C4-2B (cell line): ENCODE measurements around the gene CPA2.

Experiments used
- H3K27ac ChIP-seq: fragments of 450-650 bp; 2 replicates; pipeline ENCODE4 v1.5.1; 2017
- ZFX ChIP-seq: fragments of 450-650 bp; IDR thresholded peaks from 2 replicates; pipeline ENCODE4 v1.6.1; 2017
- TF ChIP-seq, protein P1 (sequence below): fragments of 450-650 bp; conservative IDR thresholded peaks from 2 replicates; pipeline ENCODE4 v1.5.1; 2017; ENCODE audit warnings: mild to moderate bottlenecking

CPA2 gene

GRCh38 chr7:130288829-130289228, 22.2 kb downstream of the CPA2 start:
- no peak overlapping the region for H3K27ac ChIP-seq
- TF ChIP-seq ZFX: no peak
- TF ChIP-seq, protein P1, sequence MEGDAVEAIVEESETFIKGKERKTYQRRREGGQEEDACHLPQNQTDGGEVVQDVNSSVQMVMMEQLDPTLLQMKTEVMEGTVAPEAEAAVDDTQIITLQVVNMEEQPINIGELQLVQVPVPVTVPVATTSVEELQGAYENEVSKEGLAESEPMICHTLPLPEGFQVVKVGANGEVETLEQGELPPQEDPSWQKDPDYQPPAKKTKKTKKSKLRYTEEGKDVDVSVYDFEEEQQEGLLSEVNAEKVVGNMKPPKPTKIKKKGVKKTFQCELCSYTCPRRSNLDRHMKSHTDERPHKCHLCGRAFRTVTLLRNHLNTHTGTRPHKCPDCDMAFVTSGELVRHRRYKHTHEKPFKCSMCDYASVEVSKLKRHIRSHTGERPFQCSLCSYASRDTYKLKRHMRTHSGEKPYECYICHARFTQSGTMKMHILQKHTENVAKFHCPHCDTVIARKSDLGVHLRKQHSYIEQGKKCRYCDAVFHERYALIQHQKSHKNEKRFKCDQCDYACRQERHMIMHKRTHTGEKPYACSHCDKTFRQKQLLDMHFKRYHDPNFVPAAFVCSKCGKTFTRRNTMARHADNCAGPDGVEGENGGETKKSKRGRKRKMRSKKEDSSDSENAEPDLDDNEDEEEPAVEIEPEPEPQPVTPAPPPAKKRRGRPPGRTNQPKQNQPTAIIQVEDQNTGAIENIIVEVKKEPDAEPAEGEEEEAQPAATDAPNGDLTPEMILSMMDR: no peak

- no peak overlapping the region for H3K27ac ChIP-seq
- TF ChIP-seq, protein P1: no peak
Measured at GRCh38 chr7:130289478-130289877, 22.8 kb downstream of the CPA2 start.

- no peak for TF ChIP-seq ZFX
- TF ChIP-seq, protein P1: no peak
- no peak overlapping the region for H3K27ac ChIP-seq
Measured at GRCh38 chr7:130290745-130291144, 24.1 kb downstream of the CPA2 start.

GRCh38 chr7:130292682-130293257, 26.1 kb downstream of the CPA2 start, which contains the start of gene CPA4:
Gene CPA4 (plus strand): TSS chr7:130293161. CDS start chr7:130293181, 20 bp downstream.
- TF ChIP-seq ZFX: no peak
- no peak within 1 kb of the TSS for H3K27ac ChIP-seq

DNA sequence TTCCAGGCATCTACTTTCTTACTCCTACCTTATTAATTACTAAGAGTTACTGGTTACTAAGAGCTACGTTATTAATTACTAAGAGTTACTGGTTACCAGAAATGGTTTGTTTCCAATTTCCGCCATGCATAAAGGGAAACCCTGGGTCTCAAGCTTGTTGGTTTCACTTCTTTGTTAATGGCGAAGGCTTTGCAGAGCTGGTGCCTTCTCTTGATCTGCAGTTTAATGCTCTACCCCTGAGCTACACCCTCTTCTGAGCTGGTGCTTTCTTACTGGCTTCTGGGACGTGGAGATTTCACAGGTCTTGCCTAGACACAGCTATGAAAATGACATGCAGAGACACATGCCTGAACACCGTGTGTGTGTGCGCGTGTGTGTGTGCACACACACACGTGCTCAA, 26.9 kb downstream of the CPA2 start:
- no peak overlapping the region for H3K27ac ChIP-seq
- no peak for TF ChIP-seq ZFX
- TF ChIP-seq, protein P1: no peak

DNA sequence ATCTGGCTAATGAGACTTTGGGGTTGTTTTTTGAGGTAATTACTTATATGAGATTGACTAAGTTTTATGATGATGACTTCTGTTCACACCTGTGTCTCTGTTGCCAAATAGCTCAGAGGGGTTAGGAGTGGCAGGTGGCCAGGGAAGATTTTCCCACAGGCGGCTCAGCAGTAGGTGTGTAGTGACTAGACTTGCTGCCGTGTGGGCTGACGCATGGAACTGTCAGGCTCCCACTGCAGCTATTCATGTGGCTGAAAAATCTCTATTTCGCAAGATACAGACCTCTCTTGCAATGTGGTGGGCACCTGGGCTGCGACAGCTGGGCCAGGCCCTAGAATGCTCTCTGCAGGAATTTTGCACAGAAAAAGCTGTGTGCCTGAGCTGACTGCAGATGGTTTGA, 27.7 kb downstream of the CPA2 start:
- no peak overlapping the region for H3K27ac ChIP-seq
- TF ChIP-seq, protein P1: no peak
- no peak for TF ChIP-seq ZFX

GRCh38 chr7:130296221-130296951, 29.7 kb downstream of the CPA2 start:
- no peak for TF ChIP-seq ZFX
- TF ChIP-seq, protein P1: no peak
- no peak overlapping the region for H3K27ac ChIP-seq
